GM21529 (cell line): Measurements from ENCODE around the gene UGT3A1.
"Not testable (repeated sequence)": the region's sequence is repeated elsewhere in the genome, so short reads cannot be mapped to it uniquely, and the experiment has no call there.

Experiments
- ATAC-seq: cut with Tn5 transposase; IDR thresholded peaks from one replicate; pipeline ENCODE4 v1.9.1; 2021; ENCODE audit not compliant: unreplicated experiment

Gene UGT3A1

GRCh38 chr5:35990520-35990919 lies 670 bp downstream of the UGT3A1 start:
- no peak for ATAC-seq

- no peak for ATAC-seq
Observed at GRCh38 chr5:35988529-35988928, 2.7 kb downstream of the UGT3A1 start.

GRCh38 chr5:35987776-35988175 lies 3.4 kb downstream of the UGT3A1 start:
- ATAC-seq, result no peak

- no peak for ATAC-seq
Observed at GRCh38 chr5:35979715-35980114, 11.5 kb downstream of the UGT3A1 start.

GRCh38 chr5:35976859-35977258 lies 14.3 kb downstream of the UGT3A1 start:
- not testable (repeated sequence) for ATAC-seq

GRCh38 chr5:35974570-35974969 lies 16.6 kb downstream of the UGT3A1 start:
- no peak for ATAC-seq

- no peak for ATAC-seq
Observed at GRCh38 chr5:35971878-35972210, 19.3 kb downstream of the UGT3A1 start.

GRCh38 chr5:35971186-35971877 lies 19.9 kb downstream of the UGT3A1 start:
- ATAC-seq, result no peak

GRCh38 chr5:35963381-35963843 lies 27.8 kb downstream of the UGT3A1 start:
- ATAC-seq, result no peak

- ATAC-seq, result no peak
Observed at GRCh38 chr5:35960328-35960727, 30.9 kb downstream of the UGT3A1 start.

GRCh38 chr5:35956429-35956828 lies 34.8 kb downstream of the UGT3A1 start:
- no peak for ATAC-seq

GRCh38 chr5:35954175-35954574 lies 37.0 kb downstream of the UGT3A1 start:
- ATAC-seq, result no peak

- no peak for ATAC-seq
Observed at GRCh38 chr5:35947085-35947484, 44.1 kb downstream of the UGT3A1 start.

- no peak for ATAC-seq
Observed at GRCh38 chr5:35939639-35940038, 51.6 kb downstream of the UGT3A1 start.

GRCh38 chr5:35938568-35939227 lies 52.5 kb downstream of the UGT3A1 start, which contains the start of gene CAPSL:
Gene CAPSL, minus strand, starts transcription at chr5:35938622. Its CDS starts 17,502 bp downstream, at chr5:35921120.
- ATAC-seq, result no peak

- ATAC-seq, result peak; percentile 66
Observed at GRCh38 chr5:35926389-35927051, 64.7 kb downstream of the UGT3A1 start.

- peak; percentile 70 for ATAC-seq
Observed at GRCh38 chr5:35924950-35925722, 66.1 kb downstream of the UGT3A1 start.

GRCh38 chr5:35924122-35924949 lies 66.9 kb downstream of the UGT3A1 start:
- no peak for ATAC-seq

- no peak for ATAC-seq
Observed at GRCh38 chr5:35922468-35922867, 68.7 kb downstream of the UGT3A1 start.

GRCh38 chr5:35921930-35922329 lies 69.3 kb downstream of the UGT3A1 start:
- ATAC-seq, result no peak
